ENCODE results near the gene UPK1B.

The UPK1B gene

GRCh38 chr3:119194237-119195150 is 21.1 kb downstream of the UPK1B start:
- no peak for TF ChIP-seq CTCF (IDR thresholded peaks at IDR 0.05; ENCODE audit: low read depth, low read length, missing control alignments)
- DNase-seq (ENCODE audit: low read depth) = no peak
- H3K4me3 ChIP-seq (ENCODE audit: low read depth, low read length) = no peak overlapping the region

DNA sequence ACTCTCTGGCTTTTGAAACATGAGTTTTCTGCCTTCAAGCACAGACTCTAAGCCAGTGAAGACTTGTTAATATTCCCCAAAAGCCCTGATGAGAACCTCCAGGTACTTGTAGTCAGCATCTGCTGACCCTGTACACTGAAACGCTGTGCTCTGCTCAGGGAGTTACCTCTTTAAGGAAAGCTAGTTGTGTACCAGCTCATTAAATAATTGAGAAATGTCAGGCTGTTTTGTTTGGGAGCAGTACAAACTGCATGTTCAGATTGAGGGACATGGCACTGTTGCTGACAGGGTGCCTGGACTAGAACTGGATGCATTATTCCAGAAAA is 21.7 kb downstream of the UPK1B start:
- DNase-seq (ENCODE audit: low read depth) = no peak
- no peak for TF ChIP-seq CTCF (IDR thresholded peaks at IDR 0.05; ENCODE audit: low read depth, low read length, missing control alignments)
- no peak overlapping the region for H3K4me3 ChIP-seq (ENCODE audit: low read depth, low read length)

DNA sequence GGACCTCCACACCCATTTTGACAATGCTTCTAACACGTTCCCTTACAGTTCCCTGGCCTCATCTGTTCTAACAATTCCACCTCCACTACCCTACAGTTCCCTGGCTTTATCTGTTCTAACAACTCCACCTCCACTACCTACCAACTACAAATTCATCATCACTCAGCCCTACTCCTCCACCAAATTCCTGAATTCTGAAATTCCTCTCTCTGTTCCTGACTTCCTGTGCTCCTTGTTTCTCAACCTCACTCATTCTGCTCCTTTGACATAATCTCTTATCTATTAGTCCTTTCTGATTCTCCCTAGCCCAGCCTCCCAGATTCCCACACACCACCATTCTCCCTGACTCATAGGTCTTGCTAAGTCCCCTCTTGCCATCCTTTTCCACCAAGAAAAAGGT is 22.5 kb downstream of the UPK1B start:
- no peak for DNase-seq (ENCODE audit: low read depth)
- H3K4me3 ChIP-seq (ENCODE audit: low read depth, low read length) = no peak overlapping the region
- no peak for TF ChIP-seq CTCF (IDR thresholded peaks at IDR 0.05; ENCODE audit: low read depth, low read length, missing control alignments)

- TF ChIP-seq CTCF (IDR thresholded peaks at IDR 0.05; ENCODE audit: low read depth, low read length, missing control alignments) = no peak
- no peak overlapping the region for H3K4me3 ChIP-seq (ENCODE audit: low read depth, low read length)
- no peak for DNase-seq (ENCODE audit: low read depth)
Observed at GRCh38 chr3:119205209-119205608, 31.8 kb downstream of the UPK1B start.

- no peak for DNase-seq (ENCODE audit: low read depth)
- TF ChIP-seq CTCF (IDR thresholded peaks at IDR 0.05; ENCODE audit: low read depth, low read length, missing control alignments) = no peak
- H3K4me3 ChIP-seq (ENCODE audit: low read depth, low read length) = no peak overlapping the region
Observed at GRCh38 chr3:119205685-119206084, 32.3 kb downstream of the UPK1B start.

DNA sequence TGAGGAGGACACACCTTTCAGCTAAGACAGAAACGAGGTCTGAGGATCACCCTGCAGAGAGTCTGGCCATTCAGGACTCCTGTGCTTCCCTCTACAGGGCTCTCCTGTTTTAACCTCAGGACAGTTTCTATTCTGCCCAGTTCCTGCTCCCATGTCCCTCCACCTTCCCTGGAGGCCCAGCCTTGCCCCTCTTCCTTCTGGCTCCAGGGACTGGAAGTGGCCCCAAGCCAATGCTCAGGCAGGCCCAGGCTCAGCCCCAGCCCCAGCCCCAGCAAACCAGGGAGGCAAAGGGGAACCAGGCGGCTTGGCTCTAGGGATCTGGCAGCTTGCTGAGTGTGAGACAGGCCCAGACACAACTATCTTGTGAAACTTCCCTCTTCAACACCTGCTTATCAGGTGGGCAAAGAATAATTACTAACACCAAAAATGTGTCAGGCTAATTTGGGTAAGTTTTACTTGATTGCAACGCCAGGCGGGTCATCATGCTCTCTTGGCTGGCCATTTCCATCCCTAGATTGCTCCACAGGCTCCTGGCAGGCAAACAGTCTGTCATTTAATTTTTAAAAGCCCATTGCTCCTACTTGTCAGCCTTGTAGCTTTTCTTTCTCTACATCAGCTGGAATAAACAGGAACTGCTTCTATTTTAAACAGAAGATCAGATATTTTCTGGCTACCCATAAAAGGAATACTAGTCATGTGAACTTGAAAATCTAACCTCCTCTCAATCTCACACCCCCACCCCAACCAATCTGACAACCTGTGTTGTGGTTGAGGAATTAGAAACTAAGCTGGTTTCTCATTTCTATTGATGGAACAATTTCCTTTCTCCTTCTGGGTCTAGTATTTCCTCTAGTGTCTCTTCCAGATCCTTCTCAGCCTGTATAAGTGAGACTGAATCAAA is 33.5 kb downstream of the UPK1B start:
- no peak for DNase-seq (ENCODE audit: low read depth)
- no peak overlapping the region for H3K4me3 ChIP-seq (ENCODE audit: low read depth, low read length)
- TF ChIP-seq CTCF (IDR thresholded peaks at IDR 0.05; ENCODE audit: low read depth, low read length, missing control alignments) = no peak
